ENCODE measurements around the gene COG2. TPM values are rescaled to one million over a fixed set of nuclear protein-coding genes. Genes with fewer than 3 reads are reported as not detected.
"Not testable (repeated sequence)": the region's sequence is repeated elsewhere in the genome, so short reads cannot be mapped to it uniquely, and the experiment has no call there.

Gene COG2
- total RNA-seq, 1 donor from 2014 or later = 40.2 TPM

GRCh38 chr1:230641346-230641745 lies 935 bp upstream of the COG2 start:
- H3K9me3 ChIP-seq (ENCODE audit: control insufficient read depth in 3 of 3, low read length in 3 of 3) = no peaks in the 10 kb centered on the region
- H3K9ac ChIP-seq (ENCODE audit: low read depth in 1 of 3, low read length in 3 of 3) = no peak overlapping the region
- no peak overlapping the region for H3K27ac ChIP-seq (ENCODE audit: low read depth, low read length)
- H3K4me3 ChIP-seq (ENCODE audit: low read length in 3 of 3) = no peak overlapping the region
- H3K4me1 ChIP-seq (ENCODE audit: control insufficient read depth in 3 of 3, insufficient read depth in 3 of 3, low read length in 3 of 3) = peaks cover 18 to 33% (median 20%) of the 10 kb centered on the region in 3 donors
- H3K27me3 ChIP-seq (ENCODE audit: control insufficient read depth in 3 of 3, insufficient read depth in 3 of 3, low read length in 3 of 3) = peaks cover 0 to 2% (median 0%) of the 10 kb centered on the region in 3 donors
- peaks cover 0 to 4% (median 2%) of the 10 kb centered on the region in 3 donors for H3K36me3 ChIP-seq (ENCODE audit: control insufficient read depth in 3 of 3, insufficient read depth in 3 of 3, low read length in 3 of 3)

- Histone ChIP-seq H3K4me1 (ENCODE audit: control insufficient read depth in 3 of 3, insufficient read depth in 3 of 3, low read length in 3 of 3) (peaks cover 18 to 37% (median 20%) of the 10 kb centered on the region in 3 donors), H3K4me3 (ENCODE audit: low read length in 3 of 3) (peak overlapping the region; percentile 23 to 87 (median 49)), H3K9ac (ENCODE audit: low read depth in 1 of 3, low read length in 3 of 3) (peak overlapping the region in 1 of 3 donors; percentile 36), H3K27me3 (ENCODE audit: control insufficient read depth in 3 of 3, insufficient read depth in 3 of 3, low read length in 3 of 3) (peaks cover 0 to under 1% (median 0%) of the 10 kb centered on the region in 3 donors), H3K27ac (ENCODE audit: low read depth, low read length) (no peak overlapping the region), H3K36me3 (ENCODE audit: control insufficient read depth in 3 of 3, insufficient read depth in 3 of 3, low read length in 3 of 3) (peaks cover 0 to 4% (median 2%) of the 10 kb centered on the region in 3 donors), H3K9me3 (ENCODE audit: control insufficient read depth in 3 of 3, low read length in 3 of 3) (no peaks in the 10 kb centered on the region)
Measured at GRCh38 chr1:230641900-230642262, 400 bp upstream of the COG2 start.

GRCh38 chr1:230643908-230644307 lies 1.6 kb downstream of the COG2 start:
- Histone ChIP-seq H3K27me3 (ENCODE audit: control insufficient read depth in 3 of 3, insufficient read depth in 3 of 3, low read length in 3 of 3) (no peaks in the 10 kb centered on the region), H3K4me3 (ENCODE audit: low read length in 3 of 3) (peak overlapping the region; percentile 14 to 96 (median 87)), H3K9me3 (ENCODE audit: control insufficient read depth in 3 of 3, low read length in 3 of 3) (no peaks in the 10 kb centered on the region), H3K4me1 (ENCODE audit: control insufficient read depth in 3 of 3, insufficient read depth in 3 of 3, low read length in 3 of 3) (peaks cover 18 to 39% (median 20%) of the 10 kb centered on the region in 3 donors), H3K27ac (ENCODE audit: low read depth, low read length) (no peak overlapping the region), H3K9ac (ENCODE audit: low read depth in 1 of 3, low read length in 3 of 3) (peak overlapping the region in 1 of 3 donors; percentile 91), H3K36me3 (ENCODE audit: control insufficient read depth in 3 of 3, insufficient read depth in 3 of 3, low read length in 3 of 3) (peaks cover 0 to 4% (median 2%) of the 10 kb centered on the region in 3 donors)

- Histone ChIP-seq H3K27me3 (ENCODE audit: control insufficient read depth in 3 of 3, insufficient read depth in 3 of 3, low read length in 3 of 3) (no peaks in the 10 kb centered on the region), H3K36me3 (ENCODE audit: control insufficient read depth in 3 of 3, insufficient read depth in 3 of 3, low read length in 3 of 3) (peaks cover 0 to 4% (median 2%) of the 10 kb centered on the region in 3 donors), H3K27ac (ENCODE audit: low read depth, low read length) (no peak overlapping the region), H3K9ac (ENCODE audit: low read depth in 1 of 3, low read length in 3 of 3) (no peak overlapping the region), H3K9me3 (ENCODE audit: control insufficient read depth in 3 of 3, low read length in 3 of 3) (no peaks in the 10 kb centered on the region), H3K4me3 (ENCODE audit: low read length in 3 of 3) (no peak overlapping the region), H3K4me1 (ENCODE audit: control insufficient read depth in 3 of 3, insufficient read depth in 3 of 3, low read length in 3 of 3) (peaks cover 18 to 39% (median 20%) of the 10 kb centered on the region in 3 donors)
Measured at GRCh38 chr1:230646710-230647302, 4.5 kb downstream of the COG2 start.

GRCh38 chr1:230647321-230647720 lies 5.0 kb downstream of the COG2 start:
- Histone ChIP-seq H3K36me3 (ENCODE audit: control insufficient read depth in 3 of 3, insufficient read depth in 3 of 3, low read length in 3 of 3) (peaks cover 0 to 4% (median 2%) of the 10 kb centered on the region in 3 donors), H3K27ac (ENCODE audit: low read depth, low read length) (no peak overlapping the region), H3K9ac (ENCODE audit: low read depth in 1 of 3, low read length in 3 of 3) (no peak overlapping the region), H3K9me3 (ENCODE audit: control insufficient read depth in 3 of 3, low read length in 3 of 3) (no peaks in the 10 kb centered on the region), H3K4me3 (ENCODE audit: low read length in 3 of 3) (no peak overlapping the region), H3K4me1 (ENCODE audit: control insufficient read depth in 3 of 3, insufficient read depth in 3 of 3, low read length in 3 of 3) (peaks cover 16 to 35% (median 20%) of the 10 kb centered on the region in 3 donors), H3K27me3 (ENCODE audit: control insufficient read depth in 3 of 3, insufficient read depth in 3 of 3, low read length in 3 of 3) (no peaks in the 10 kb centered on the region)

- H3K27ac ChIP-seq (ENCODE audit: low read depth, low read length) = no peak overlapping the region
- no peak overlapping the region for H3K4me3 ChIP-seq (ENCODE audit: low read length in 3 of 3)
- no peaks in the 10 kb centered on the region for H3K9me3 ChIP-seq (ENCODE audit: control insufficient read depth in 3 of 3, low read length in 3 of 3)
- H3K36me3 ChIP-seq (ENCODE audit: control insufficient read depth in 3 of 3, insufficient read depth in 3 of 3, low read length in 3 of 3) = peaks cover 0 to 4% (median 0%) of the 10 kb centered on the region in 3 donors
- no peaks in the 10 kb centered on the region for H3K27me3 ChIP-seq (ENCODE audit: control insufficient read depth in 3 of 3, insufficient read depth in 3 of 3, low read length in 3 of 3)
- peaks cover 16 to 28% (median 17%) of the 10 kb centered on the region in 3 donors for H3K4me1 ChIP-seq (ENCODE audit: control insufficient read depth in 3 of 3, insufficient read depth in 3 of 3, low read length in 3 of 3)
- H3K9ac ChIP-seq (ENCODE audit: low read depth in 1 of 3, low read length in 3 of 3) = no peak overlapping the region
Measured at GRCh38 chr1:230648114-230648513, 5.8 kb downstream of the COG2 start.

- no peak overlapping the region for H3K27ac ChIP-seq (ENCODE audit: low read depth, low read length)
- H3K4me1 ChIP-seq (ENCODE audit: control insufficient read depth in 3 of 3, insufficient read depth in 3 of 3, low read length in 3 of 3) = peaks cover 0 to 7% (median 0%) of the 10 kb centered on the region in 3 donors
- H3K9ac ChIP-seq (ENCODE audit: low read depth in 1 of 3, low read length in 3 of 3) = no peak overlapping the region
- no peaks in the 10 kb centered on the region for H3K27me3 ChIP-seq (ENCODE audit: control insufficient read depth in 3 of 3, insufficient read depth in 3 of 3, low read length in 3 of 3)
- no peak overlapping the region for H3K4me3 ChIP-seq (ENCODE audit: low read length in 3 of 3)
- H3K9me3 ChIP-seq (ENCODE audit: control insufficient read depth in 3 of 3, low read length in 3 of 3) = no peaks in the 10 kb centered on the region
- H3K36me3 ChIP-seq (ENCODE audit: control insufficient read depth in 3 of 3, insufficient read depth in 3 of 3, low read length in 3 of 3) = peaks cover 0 to 4% (median 0%) of the 10 kb centered on the region in 3 donors
Measured at GRCh38 chr1:230650300-230650699, 8.0 kb downstream of the COG2 start.

GRCh38 chr1:230651235-230651634 lies 9.0 kb downstream of the COG2 start:
- Histone ChIP-seq H3K27me3 (ENCODE audit: control insufficient read depth in 3 of 3, insufficient read depth in 3 of 3, low read length in 3 of 3) (no peaks in the 10 kb centered on the region), H3K9me3 (ENCODE audit: control insufficient read depth in 3 of 3, low read length in 3 of 3) (no peaks in the 10 kb centered on the region), H3K9ac (ENCODE audit: low read depth in 1 of 3, low read length in 3 of 3) (no peak overlapping the region), H3K4me3 (ENCODE audit: low read length in 3 of 3) (no peak overlapping the region), H3K36me3 (ENCODE audit: control insufficient read depth in 3 of 3, insufficient read depth in 3 of 3, low read length in 3 of 3) (no peaks in the 10 kb centered on the region), H3K4me1 (ENCODE audit: control insufficient read depth in 3 of 3, insufficient read depth in 3 of 3, low read length in 3 of 3) (peaks cover 0 to 6% (median 0%) of the 10 kb centered on the region in 3 donors), H3K27ac (ENCODE audit: low read depth, low read length) (no peak overlapping the region)

- peaks cover 4 to 21% (median 16%) of the 10 kb centered on the region in 3 donors for H3K36me3 ChIP-seq (ENCODE audit: control insufficient read depth in 3 of 3, insufficient read depth in 3 of 3, low read length in 3 of 3)
- H3K4me3 ChIP-seq (ENCODE audit: low read length in 3 of 3); H3K4me1 ChIP-seq (ENCODE audit: control insufficient read depth in 3 of 3, insufficient read depth in 3 of 3, low read length in 3 of 3); H3K9ac ChIP-seq (ENCODE audit: low read depth in 1 of 3, low read length in 3 of 3); H3K27ac ChIP-seq (ENCODE audit: low read depth, low read length); H3K27me3 ChIP-seq (ENCODE audit: control insufficient read depth in 3 of 3, insufficient read depth in 3 of 3, low read length in 3 of 3); H3K9me3 ChIP-seq (ENCODE audit: control insufficient read depth in 3 of 3, low read length in 3 of 3): not testable (repeated sequence)
Measured at GRCh38 chr1:230656719-230657118, 14.4 kb downstream of the COG2 start.

GRCh38 chr1:230658103-230658502 lies 15.8 kb downstream of the COG2 start:
- H3K9me3 ChIP-seq (ENCODE audit: control insufficient read depth in 3 of 3, low read length in 3 of 3); H3K27ac ChIP-seq (ENCODE audit: low read depth, low read length): not testable (repeated sequence)
- H3K36me3 ChIP-seq (ENCODE audit: control insufficient read depth in 3 of 3, insufficient read depth in 3 of 3, low read length in 3 of 3) = peaks cover 4 to 27% (median 19%) of the 10 kb centered on the region in 3 donors

More at GRCh38 chr1:230658103-230658502, 15.8 kb downstream of the COG2 start:
- not testable (repeated sequence) for H3K4me3 ChIP-seq (ENCODE audit: low read length in 3 of 3); H3K9ac ChIP-seq (ENCODE audit: low read depth in 1 of 3, low read length in 3 of 3); H3K4me1 ChIP-seq (ENCODE audit: control insufficient read depth in 3 of 3, insufficient read depth in 3 of 3, low read length in 3 of 3); H3K27me3 ChIP-seq (ENCODE audit: control insufficient read depth in 3 of 3, insufficient read depth in 3 of 3, low read length in 3 of 3)

Measured in skeletal muscle tissue (tissue), 4 donors.